Measurements from ENCODE around the gene DLG2. TPM values are rescaled to one million over a fixed set of nuclear protein-coding genes. Genes with fewer than 3 reads are reported as not detected.

DLG2 gene
- total and polyA plus RNA-seq, 4 donors = 0.30 to 5.5 (median 0.68) TPM

DNA sequence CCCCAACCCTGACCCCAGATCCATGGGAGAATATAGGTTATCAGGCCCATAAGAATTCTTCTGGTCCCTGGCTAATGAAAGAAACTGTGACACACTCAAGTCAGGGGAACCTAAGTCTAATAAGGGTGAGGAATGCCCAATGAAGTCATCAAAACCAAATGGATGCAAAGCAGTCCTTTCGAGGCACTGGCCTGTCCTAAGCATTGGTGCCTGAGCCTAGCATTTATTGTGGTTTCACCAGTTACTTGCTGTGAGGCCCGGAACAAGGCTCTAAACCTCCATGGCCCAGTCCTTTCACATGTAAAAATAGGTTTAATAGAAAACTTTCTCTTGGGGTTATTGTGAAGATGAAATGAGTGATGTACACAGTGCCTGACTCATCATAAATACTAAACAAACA is 712.6 kb downstream of the DLG2 start:
- Histone ChIP-seq H3K4me3 (ENCODE audit: low read depth in 1 of 3, low read length in 3 of 3) (no peak overlapping the region), H3K27ac (ENCODE audit: low read depth in 1 of 2, low read length in 2 of 2) (no peak overlapping the region), H3K36me3 (ENCODE audit: control insufficient read depth in 4 of 4, insufficient read depth in 3 of 4, low read depth in 1 of 4, low read length in 3 of 4) (no peaks in the 10 kb centered on the region), H3K4me1 (ENCODE audit: control insufficient read depth in 4 of 4, insufficient read depth in 4 of 4, low read length in 3 of 4) (no peaks in the 10 kb centered on the region), H3K9me3 (ENCODE audit: control insufficient read depth in 4 of 4, low read length in 3 of 4) (no peaks in the 10 kb centered on the region), H3K27me3 (ENCODE audit: control insufficient read depth in 4 of 4, insufficient read depth in 4 of 4, low read length in 3 of 4) (no peaks in the 10 kb centered on the region), H3K9ac (ENCODE audit: low read depth in 1 of 2, low read length in 2 of 2) (no peak overlapping the region)
- TF ChIP-seq HNF4G (IDR thresholded peaks at IDR 0.05) = no peak
- TF ChIP-seq RXRA (IDR thresholded peaks at IDR 0.05) = no peak
- TF ChIP-seq HNF4A (conservative IDR thresholded peaks at IDR 0.05) = no peak
- no peak for TF ChIP-seq FOXA1 (IDR thresholded peaks at IDR 0.05)
- TF ChIP-seq SP1 (IDR thresholded peaks at IDR 0.05) = no peak
- 87% methylated on average over 2 of the region's 2 CpGs for WGBS
- DNase-seq (ENCODE audit: low spot score) = no peak

DNA sequence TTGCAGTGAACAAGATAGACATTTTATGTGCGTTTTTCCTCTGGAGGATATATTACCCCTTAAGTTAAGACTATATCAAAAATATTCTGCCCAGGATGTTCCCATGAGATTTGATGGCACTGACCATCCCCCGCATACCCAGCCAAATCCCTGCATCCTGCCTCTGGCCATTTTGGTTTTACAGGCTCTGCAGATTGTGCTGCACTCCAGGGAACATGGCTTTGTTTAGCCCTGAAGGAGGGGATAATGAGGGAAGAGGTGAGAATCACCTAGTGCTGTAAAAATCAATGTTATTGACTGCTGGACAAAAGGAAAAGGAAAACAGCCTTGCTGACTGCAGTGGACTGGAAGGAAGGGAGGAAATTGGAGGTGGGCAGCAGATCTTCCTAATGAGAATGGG is 717.4 kb downstream of the DLG2 start:
- no peaks in the 10 kb centered on the region for H3K27me3 ChIP-seq (ENCODE audit: control insufficient read depth in 4 of 4, insufficient read depth in 4 of 4, low read length in 3 of 4)
- no peak for DNase-seq (ENCODE audit: low spot score)
- H3K36me3 ChIP-seq (ENCODE audit: control insufficient read depth in 4 of 4, insufficient read depth in 3 of 4, low read depth in 1 of 4, low read length in 3 of 4) = no peaks in the 10 kb centered on the region
- H3K27ac ChIP-seq (ENCODE audit: low read depth in 1 of 2, low read length in 2 of 2) = no peak overlapping the region
- H3K9me3 ChIP-seq (ENCODE audit: control insufficient read depth in 4 of 4, low read length in 3 of 4) = no peaks in the 10 kb centered on the region
- H3K4me3 ChIP-seq (ENCODE audit: low read depth in 1 of 3, low read length in 3 of 3) = no peak overlapping the region
- WGBS = 85% methylated on average over 2 of the region's 2 CpGs
- no peak overlapping the region for H3K9ac ChIP-seq (ENCODE audit: low read depth in 1 of 2, low read length in 2 of 2)
- H3K4me1 ChIP-seq (ENCODE audit: control insufficient read depth in 4 of 4, insufficient read depth in 4 of 4, low read length in 3 of 4) = no peaks in the 10 kb centered on the region
- TF ChIP-seq TAF1 (conservative IDR thresholded peaks at IDR 0.05) (no peak), HNF4G (IDR thresholded peaks at IDR 0.05) (no peak)
- TF ChIP-seq, protein P1, sequence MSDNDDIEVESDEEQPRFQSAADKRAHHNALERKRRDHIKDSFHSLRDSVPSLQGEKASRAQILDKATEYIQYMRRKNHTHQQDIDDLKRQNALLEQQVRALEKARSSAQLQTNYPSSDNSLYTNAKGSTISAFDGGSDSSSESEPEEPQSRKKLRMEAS (IDR thresholded peaks at IDR 0.05) = no peak
- TF ChIP-seq, protein P2, sequence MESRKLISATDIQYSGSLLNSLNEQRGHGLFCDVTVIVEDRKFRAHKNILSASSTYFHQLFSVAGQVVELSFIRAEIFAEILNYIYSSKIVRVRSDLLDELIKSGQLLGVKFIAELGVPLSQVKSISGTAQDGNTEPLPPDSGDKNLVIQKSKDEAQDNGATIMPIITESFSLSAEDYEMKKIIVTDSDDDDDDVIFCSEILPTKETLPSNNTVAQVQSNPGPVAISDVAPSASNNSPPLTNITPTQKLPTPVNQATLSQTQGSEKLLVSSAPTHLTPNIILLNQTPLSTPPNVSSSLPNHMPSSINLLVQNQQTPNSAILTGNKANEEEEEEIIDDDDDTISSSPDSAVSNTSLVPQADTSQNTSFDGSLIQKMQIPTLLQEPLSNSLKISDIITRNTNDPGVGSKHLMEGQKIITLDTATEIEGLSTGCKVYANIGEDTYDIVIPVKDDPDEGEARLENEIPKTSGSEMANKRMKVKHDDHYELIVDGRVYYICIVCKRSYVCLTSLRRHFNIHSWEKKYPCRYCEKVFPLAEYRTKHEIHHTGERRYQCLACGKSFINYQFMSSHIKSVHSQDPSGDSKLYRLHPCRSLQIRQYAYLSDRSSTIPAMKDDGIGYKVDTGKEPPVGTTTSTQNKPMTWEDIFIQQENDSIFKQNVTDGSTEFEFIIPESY (IDR thresholded peaks at IDR 0.05) = no peak

DNA sequence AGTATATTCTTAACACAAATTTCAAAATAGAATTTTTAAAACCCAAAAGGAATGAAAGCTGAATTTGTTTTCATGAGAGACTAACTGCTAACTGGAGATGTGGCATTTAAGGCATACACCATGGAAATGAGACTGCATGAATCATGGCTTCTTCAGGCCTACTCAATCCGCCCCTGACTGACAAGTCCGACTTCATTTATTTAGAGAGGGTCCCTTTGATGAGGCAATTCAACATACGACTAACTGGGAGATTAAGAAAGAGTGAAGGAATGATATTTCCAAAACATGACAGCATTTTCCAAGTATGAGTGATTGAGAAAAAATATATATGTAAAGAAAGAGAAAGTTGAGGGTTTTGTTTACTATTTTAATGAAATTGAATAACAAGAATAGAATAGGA is 720.1 kb downstream of the DLG2 start:
- no peak for DNase-seq (ENCODE audit: low spot score)
- no peak overlapping the region for H3K27ac ChIP-seq (ENCODE audit: low read depth in 1 of 2, low read length in 2 of 2)
- H3K4me3 ChIP-seq (ENCODE audit: low read depth in 1 of 3, low read length in 3 of 3) = no peak overlapping the region
- TF ChIP-seq FOXA2 (IDR thresholded peaks at IDR 0.05) (no peak), RAD21 (IDR thresholded peaks at IDR 0.05) (no peak), FOXA1 (IDR thresholded peaks at IDR 0.05) (no peak), HNF4G (IDR thresholded peaks at IDR 0.05) (no peak), NR2F2 (IDR thresholded peaks at IDR 0.05) (no peak), YY1 (IDR thresholded peaks at IDR 0.05) (no peak), EGR1 (IDR thresholded peaks at IDR 0.05; ENCODE audit: low read depth in 2 of 2) (no peak), TAF1 (conservative IDR thresholded peaks at IDR 0.05) (no peak), SP1 (IDR thresholded peaks at IDR 0.05) (no peak), HNF4A (conservative IDR thresholded peaks at IDR 0.05) (no peak), JUND (IDR thresholded peaks at IDR 0.05) (no peak), RXRA (IDR thresholded peaks at IDR 0.05) (no peak), GABPA (IDR thresholded peaks at IDR 0.05 in 1 of 2, conservative IDR thresholded peaks at IDR 0.05 in 1 of 2) (no peak)
- TF ChIP-seq, protein P3, sequence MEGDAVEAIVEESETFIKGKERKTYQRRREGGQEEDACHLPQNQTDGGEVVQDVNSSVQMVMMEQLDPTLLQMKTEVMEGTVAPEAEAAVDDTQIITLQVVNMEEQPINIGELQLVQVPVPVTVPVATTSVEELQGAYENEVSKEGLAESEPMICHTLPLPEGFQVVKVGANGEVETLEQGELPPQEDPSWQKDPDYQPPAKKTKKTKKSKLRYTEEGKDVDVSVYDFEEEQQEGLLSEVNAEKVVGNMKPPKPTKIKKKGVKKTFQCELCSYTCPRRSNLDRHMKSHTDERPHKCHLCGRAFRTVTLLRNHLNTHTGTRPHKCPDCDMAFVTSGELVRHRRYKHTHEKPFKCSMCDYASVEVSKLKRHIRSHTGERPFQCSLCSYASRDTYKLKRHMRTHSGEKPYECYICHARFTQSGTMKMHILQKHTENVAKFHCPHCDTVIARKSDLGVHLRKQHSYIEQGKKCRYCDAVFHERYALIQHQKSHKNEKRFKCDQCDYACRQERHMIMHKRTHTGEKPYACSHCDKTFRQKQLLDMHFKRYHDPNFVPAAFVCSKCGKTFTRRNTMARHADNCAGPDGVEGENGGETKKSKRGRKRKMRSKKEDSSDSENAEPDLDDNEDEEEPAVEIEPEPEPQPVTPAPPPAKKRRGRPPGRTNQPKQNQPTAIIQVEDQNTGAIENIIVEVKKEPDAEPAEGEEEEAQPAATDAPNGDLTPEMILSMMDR (IDR thresholded peaks at IDR 0.05; ENCODE audit: low read depth, low read length, missing input control) = no peak
- TF ChIP-seq, protein P4, sequence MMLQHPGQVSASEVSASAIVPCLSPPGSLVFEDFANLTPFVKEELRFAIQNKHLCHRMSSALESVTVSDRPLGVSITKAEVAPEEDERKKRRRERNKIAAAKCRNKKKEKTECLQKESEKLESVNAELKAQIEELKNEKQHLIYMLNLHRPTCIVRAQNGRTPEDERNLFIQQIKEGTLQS (IDR thresholded peaks at IDR 0.05) = no peak
- TF ChIP-seq, protein P2 (IDR thresholded peaks at IDR 0.05) = no peak
- TF ChIP-seq, protein P5, sequence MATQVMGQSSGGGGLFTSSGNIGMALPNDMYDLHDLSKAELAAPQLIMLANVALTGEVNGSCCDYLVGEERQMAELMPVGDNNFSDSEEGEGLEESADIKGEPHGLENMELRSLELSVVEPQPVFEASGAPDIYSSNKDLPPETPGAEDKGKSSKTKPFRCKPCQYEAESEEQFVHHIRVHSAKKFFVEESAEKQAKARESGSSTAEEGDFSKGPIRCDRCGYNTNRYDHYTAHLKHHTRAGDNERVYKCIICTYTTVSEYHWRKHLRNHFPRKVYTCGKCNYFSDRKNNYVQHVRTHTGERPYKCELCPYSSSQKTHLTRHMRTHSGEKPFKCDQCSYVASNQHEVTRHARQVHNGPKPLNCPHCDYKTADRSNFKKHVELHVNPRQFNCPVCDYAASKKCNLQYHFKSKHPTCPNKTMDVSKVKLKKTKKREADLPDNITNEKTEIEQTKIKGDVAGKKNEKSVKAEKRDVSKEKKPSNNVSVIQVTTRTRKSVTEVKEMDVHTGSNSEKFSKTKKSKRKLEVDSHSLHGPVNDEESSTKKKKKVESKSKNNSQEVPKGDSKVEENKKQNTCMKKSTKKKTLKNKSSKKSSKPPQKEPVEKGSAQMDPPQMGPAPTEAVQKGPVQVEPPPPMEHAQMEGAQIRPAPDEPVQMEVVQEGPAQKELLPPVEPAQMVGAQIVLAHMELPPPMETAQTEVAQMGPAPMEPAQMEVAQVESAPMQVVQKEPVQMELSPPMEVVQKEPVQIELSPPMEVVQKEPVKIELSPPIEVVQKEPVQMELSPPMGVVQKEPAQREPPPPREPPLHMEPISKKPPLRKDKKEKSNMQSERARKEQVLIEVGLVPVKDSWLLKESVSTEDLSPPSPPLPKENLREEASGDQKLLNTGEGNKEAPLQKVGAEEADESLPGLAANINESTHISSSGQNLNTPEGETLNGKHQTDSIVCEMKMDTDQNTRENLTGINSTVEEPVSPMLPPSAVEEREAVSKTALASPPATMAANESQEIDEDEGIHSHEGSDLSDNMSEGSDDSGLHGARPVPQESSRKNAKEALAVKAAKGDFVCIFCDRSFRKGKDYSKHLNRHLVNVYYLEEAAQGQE (IDR thresholded peaks at IDR 0.05) = no peak
- TF ChIP-seq, protein P1 (IDR thresholded peaks at IDR 0.05) = no peak
- WGBS = 54% methylated on average over 3 of the region's 3 CpGs
- H3K9ac ChIP-seq (ENCODE audit: low read depth in 1 of 2, low read length in 2 of 2) = no peak overlapping the region
- no peaks in the 10 kb centered on the region for H3K9me3 ChIP-seq (ENCODE audit: control insufficient read depth in 4 of 4, low read length in 3 of 4)
- H3K27me3 ChIP-seq (ENCODE audit: control insufficient read depth in 4 of 4, insufficient read depth in 4 of 4, low read length in 3 of 4) = no peaks in the 10 kb centered on the region
- H3K36me3 ChIP-seq (ENCODE audit: control insufficient read depth in 4 of 4, insufficient read depth in 3 of 4, low read depth in 1 of 4, low read length in 3 of 4) = no peaks in the 10 kb centered on the region
- H3K4me1 ChIP-seq (ENCODE audit: control insufficient read depth in 4 of 4, insufficient read depth in 4 of 4, low read length in 3 of 4) = no peaks in the 10 kb centered on the region
